ENCODE measurements around the gene RAMACL.

GRCh38 chr6:166589337-166589731 lies 2.9 kb upstream of the RAMACL start:
- TF ChIP-seq, protein P1, sequence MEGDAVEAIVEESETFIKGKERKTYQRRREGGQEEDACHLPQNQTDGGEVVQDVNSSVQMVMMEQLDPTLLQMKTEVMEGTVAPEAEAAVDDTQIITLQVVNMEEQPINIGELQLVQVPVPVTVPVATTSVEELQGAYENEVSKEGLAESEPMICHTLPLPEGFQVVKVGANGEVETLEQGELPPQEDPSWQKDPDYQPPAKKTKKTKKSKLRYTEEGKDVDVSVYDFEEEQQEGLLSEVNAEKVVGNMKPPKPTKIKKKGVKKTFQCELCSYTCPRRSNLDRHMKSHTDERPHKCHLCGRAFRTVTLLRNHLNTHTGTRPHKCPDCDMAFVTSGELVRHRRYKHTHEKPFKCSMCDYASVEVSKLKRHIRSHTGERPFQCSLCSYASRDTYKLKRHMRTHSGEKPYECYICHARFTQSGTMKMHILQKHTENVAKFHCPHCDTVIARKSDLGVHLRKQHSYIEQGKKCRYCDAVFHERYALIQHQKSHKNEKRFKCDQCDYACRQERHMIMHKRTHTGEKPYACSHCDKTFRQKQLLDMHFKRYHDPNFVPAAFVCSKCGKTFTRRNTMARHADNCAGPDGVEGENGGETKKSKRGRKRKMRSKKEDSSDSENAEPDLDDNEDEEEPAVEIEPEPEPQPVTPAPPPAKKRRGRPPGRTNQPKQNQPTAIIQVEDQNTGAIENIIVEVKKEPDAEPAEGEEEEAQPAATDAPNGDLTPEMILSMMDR (IDR thresholded peaks at IDR 0.05), result no peak
- no peak for TF ChIP-seq EZH2 (IDR thresholded peaks at IDR 0.05; ENCODE audit: borderline replicate concordance, insufficient read depth, low read depth, low read length, poor library complexity, severe bottlenecking)
